CD4-positive, CD25-positive, alpha-beta regulatory T cell (primary cell): Measurements from ENCODE around the gene LAMB4. TPM values are rescaled to one million over a fixed set of nuclear protein-coding genes. Genes with fewer than 3 reads are reported as not detected.

ENCODE experiments used
- ATAC-seq, 2 donors: fragments of 150-1000 bp; cut with Tn5 transposase; one replicate each; pipeline ENCODE4 v1.10.0; 2021; ENCODE audit warnings: low read depth in 2 of 2, moderate number of reproducible peaks in 2 of 2, moderate library complexity in 1 of 2
- DNase-seq, 3 donors: peaks; one replicate each; pipeline versions ENCODE4 v3.0.0 to v3.0.0-alpha.2; 2012 to 2022; ENCODE audit warnings: mixed read lengths in 1 of 3
- H3K27ac ChIP-seq: one replicate; pipeline ENCODE4 v1.7.0; 2013; ENCODE audit warnings: mild to moderate bottlenecking, low read length; ENCODE audit not compliant: insufficient read depth, poor library complexity, severe bottlenecking
- H3K27me3 ChIP-seq: one replicate; pipeline ENCODE4 v1.7.0; 2013; ENCODE audit warnings: low read length; ENCODE audit not compliant: control insufficient read depth, insufficient read depth
- H3K36me3 ChIP-seq: one replicate; pipeline ENCODE4 v1.7.0; 2013; ENCODE audit warnings: mild to moderate bottlenecking, low read length, moderate library complexity; ENCODE audit not compliant: control insufficient read depth, insufficient read depth
- H3K4me1 ChIP-seq: 2 replicates; pipeline ENCODE4 v1.7.0; 2013; ENCODE audit warnings: mild to moderate bottlenecking, low read length; ENCODE audit not compliant: insufficient read depth, control insufficient read depth, poor library complexity, severe bottlenecking
- H3K4me3 ChIP-seq: one replicate; pipeline ENCODE4 v1.7.0; 2013; ENCODE audit warnings: low read depth, mild to moderate bottlenecking, low read length, moderate library complexity
- H3K9me3 ChIP-seq, 2 experiments: 1 replicate in 1 of 2; 2 replicates in 1 of 2; pipeline ENCODE4 v1.7.0; 2013; ENCODE audit warnings: low read length in 2 of 2, mild to moderate bottlenecking in 1 of 2, moderate library complexity in 1 of 2; ENCODE audit not compliant: control insufficient read depth in 2 of 2
- H3K27ac Mint-ChIP-seq, 3 donors: one replicate each; pipeline ENCODE4 v1.8.0; 2020 to 2022; ENCODE audit warnings: mild to moderate bottlenecking in 3 of 3, mixed read lengths in 3 of 3, moderate library complexity in 2 of 3
- H3K27me3 Mint-ChIP-seq: one replicate; pipeline ENCODE4 v1.8.0; 2022; ENCODE audit warnings: mild to moderate bottlenecking, mixed read lengths
- H3K36me3 Mint-ChIP-seq: one replicate; pipeline ENCODE4 v1.8.0; 2020; ENCODE audit warnings: mixed read lengths
- H3K4me1 Mint-ChIP-seq, 4 donors: one replicate each; pipeline ENCODE4 v1.8.0; 2020 to 2022; ENCODE audit warnings: mixed read lengths in 4 of 4, mild to moderate bottlenecking in 1 of 4
- H3K4me3 Mint-ChIP-seq, 4 donors: one replicate each; pipeline ENCODE4 v1.8.0; 2020 to 2022; ENCODE audit warnings: mild to moderate bottlenecking in 4 of 4, mixed read lengths in 4 of 4, moderate library complexity in 3 of 4
- H3K9me3 Mint-ChIP-seq, 7 donors: one replicate each; pipeline ENCODE4 v1.8.0; 2020 to 2022; ENCODE audit warnings: mixed read lengths in 7 of 7, mild to moderate bottlenecking in 3 of 7, moderate library complexity in 2 of 7
- polyA plus RNA-seq, 4 donors: library from polyadenylated mRNA; unstranded; fragments of 300-500 nt; fragmentation: Illumina TruSeq; gene quantifications; one replicate each; pipeline ENCODE4 v1.2.3, GENCODE V29; 2021
- total RNA-seq: library from RNA; stranded (reverse); gene quantifications from one replicate; pipeline ENCODE4 v1.2.3, GENCODE V29; 2022

Gene LAMB4
- not detected for total RNA-seq
- not detected for polyA plus RNA-seq

GRCh38 chr7:108130261-108130660 is at the start of gene LAMB4:
TSS of gene LAMB4 (minus strand) at chr7:108130361. CDS start at chr7:108123164, 7,197 bp downstream.
- Mint-ChIP-seq H3K36me3 (no peaks in the 10 kb centered on the region), H3K9me3 (peaks cover 0 to 3% (median 0%) of the 10 kb centered on the region in 7 donors), H3K4me3 (no peak within 1 kb of the TSS), H3K4me1 (no peaks in the 10 kb centered on the region), H3K27me3 (peaks cover 6% of the 10 kb centered on the region), H3K27ac (no peak within 1 kb of the TSS)
- Histone ChIP-seq H3K4me3 (no peak within 1 kb of the TSS), H3K4me1 (no peaks in the 10 kb centered on the region), H3K9me3 (no peaks in the 10 kb centered on the region), H3K27me3 (peaks cover under 1% of the 10 kb centered on the region), H3K36me3 (no peaks in the 10 kb centered on the region), H3K27ac (no peak within 1 kb of the TSS)
- ATAC-seq (no peak), DNase-seq (no peak)

- Histone ChIP-seq H3K36me3 (no peaks in the 10 kb centered on the region), H3K27ac (no peak overlapping the region), H3K4me3 (no peak overlapping the region), H3K27me3 (no peaks in the 10 kb centered on the region), H3K4me1 (no peaks in the 10 kb centered on the region), H3K9me3 (no peaks in the 10 kb centered on the region)
- no peaks in the 10 kb centered on the region for H3K4me1 Mint-ChIP-seq
- H3K27ac Mint-ChIP-seq: no peak overlapping the region
- no peaks in the 10 kb centered on the region for H3K9me3 Mint-ChIP-seq
- H3K36me3 Mint-ChIP-seq: no peaks in the 10 kb centered on the region
- DNase-seq (no peak), ATAC-seq (no peak)
- peaks cover 20% of the 10 kb centered on the region for H3K27me3 Mint-ChIP-seq
- H3K4me3 Mint-ChIP-seq: peak overlapping the region in 1 of 4 donors; percentile 22
Measured at GRCh38 chr7:108178398-108178797, 48.2 kb upstream of the LAMB4 start.

GRCh38 chr7:108171164-108171563 is 41.0 kb upstream of the LAMB4 start:
- DNase-seq (no peak), ATAC-seq (no peak)
- H3K36me3 Mint-ChIP-seq: no peaks in the 10 kb centered on the region
- no peaks in the 10 kb centered on the region for H3K36me3 ChIP-seq
- H3K27ac Mint-ChIP-seq: no peak overlapping the region
- no peak overlapping the region for H3K4me3 Mint-ChIP-seq
- no peaks in the 10 kb centered on the region for H3K9me3 Mint-ChIP-seq
- H3K4me1 Mint-ChIP-seq: no peaks in the 10 kb centered on the region
- no peak overlapping the region for H3K27ac ChIP-seq
- no peaks in the 10 kb centered on the region for H3K9me3 ChIP-seq
- no peaks in the 10 kb centered on the region for H3K4me1 ChIP-seq
- no peak overlapping the region for H3K4me3 ChIP-seq
- H3K27me3 ChIP-seq: peaks cover 4% of the 10 kb centered on the region
- H3K27me3 Mint-ChIP-seq: peaks cover 7% of the 10 kb centered on the region

- Histone ChIP-seq H3K36me3 (no peaks in the 10 kb centered on the region), H3K27ac (no peak overlapping the region), H3K27me3 (peaks cover 4% of the 10 kb centered on the region), H3K9me3 (no peaks in the 10 kb centered on the region), H3K4me3 (no peak overlapping the region), H3K4me1 (no peaks in the 10 kb centered on the region)
- H3K9me3 Mint-ChIP-seq: no peaks in the 10 kb centered on the region
- no peaks in the 10 kb centered on the region for H3K4me1 Mint-ChIP-seq
- H3K27ac Mint-ChIP-seq: no peak overlapping the region
- peaks cover 7% of the 10 kb centered on the region for H3K27me3 Mint-ChIP-seq
- ATAC-seq: no peak
- no peaks in the 10 kb centered on the region for H3K36me3 Mint-ChIP-seq
- no peak for DNase-seq
- H3K4me3 Mint-ChIP-seq: no peak overlapping the region
Measured at GRCh38 chr7:108170251-108170650, 40.1 kb upstream of the LAMB4 start.

GRCh38 chr7:108167460-108167859 is 37.3 kb upstream of the LAMB4 start:
- Histone ChIP-seq H3K9me3 (no peaks in the 10 kb centered on the region), H3K27me3 (peaks cover 4% of the 10 kb centered on the region), H3K4me3 (no peak overlapping the region), H3K27ac (no peak overlapping the region), H3K36me3 (no peaks in the 10 kb centered on the region), H3K4me1 (no peaks in the 10 kb centered on the region)
- Mint-ChIP-seq H3K9me3 (peaks cover 0 to 4% (median 0%) of the 10 kb centered on the region in 7 donors), H3K27ac (no peak overlapping the region), H3K4me1 (no peaks in the 10 kb centered on the region), H3K36me3 (peaks cover 3% of the 10 kb centered on the region), H3K27me3 (peaks cover 3% of the 10 kb centered on the region), H3K4me3 (no peak overlapping the region)
- ATAC-seq: no peak
- no peak for DNase-seq

GRCh38 chr7:108166687-108167086 is 36.5 kb upstream of the LAMB4 start:
- Mint-ChIP-seq H3K27ac (no peak overlapping the region), H3K4me1 (no peaks in the 10 kb centered on the region), H3K9me3 (peaks cover 0 to 4% (median 0%) of the 10 kb centered on the region in 7 donors), H3K27me3 (no peaks in the 10 kb centered on the region), H3K36me3 (peaks cover 3% of the 10 kb centered on the region), H3K4me3 (no peak overlapping the region)
- Histone ChIP-seq H3K36me3 (no peaks in the 10 kb centered on the region), H3K27me3 (peaks cover 4% of the 10 kb centered on the region), H3K27ac (no peak overlapping the region), H3K4me1 (no peaks in the 10 kb centered on the region), H3K9me3 (no peaks in the 10 kb centered on the region), H3K4me3 (no peak overlapping the region)
- no peak for ATAC-seq
- DNase-seq: no peak

GRCh38 chr7:108165723-108166122 is 35.6 kb upstream of the LAMB4 start:
- H3K27ac ChIP-seq: no peak overlapping the region
- no peaks in the 10 kb centered on the region for H3K9me3 ChIP-seq
- H3K4me3 ChIP-seq: no peak overlapping the region
- Mint-ChIP-seq H3K4me3 (no peak overlapping the region), H3K36me3 (peaks cover 3% of the 10 kb centered on the region), H3K9me3 (peaks cover 0 to 4% (median 0%) of the 10 kb centered on the region in 7 donors), H3K27ac (no peak overlapping the region), H3K27me3 (no peaks in the 10 kb centered on the region), H3K4me1 (no peaks in the 10 kb centered on the region)
- ATAC-seq (no peak), DNase-seq (no peak)
- no peaks in the 10 kb centered on the region for H3K36me3 ChIP-seq
- no peaks in the 10 kb centered on the region for H3K4me1 ChIP-seq
- peaks cover 7% of the 10 kb centered on the region for H3K27me3 ChIP-seq

- H3K4me3 Mint-ChIP-seq: no peak overlapping the region
- peaks cover 0 to 4% (median 0%) of the 10 kb centered on the region in 7 donors for H3K9me3 Mint-ChIP-seq
- DNase-seq (no peak), ATAC-seq (no peak)
- Histone ChIP-seq H3K9me3 (no peaks in the 10 kb centered on the region), H3K36me3 (no peaks in the 10 kb centered on the region), H3K4me3 (no peak overlapping the region), H3K4me1 (no peaks in the 10 kb centered on the region), H3K27ac (no peak overlapping the region), H3K27me3 (peaks cover 3% of the 10 kb centered on the region)
- H3K27me3 Mint-ChIP-seq: peaks cover 3% of the 10 kb centered on the region
- peaks cover 3% of the 10 kb centered on the region for H3K36me3 Mint-ChIP-seq
- H3K27ac Mint-ChIP-seq: no peak overlapping the region
- no peaks in the 10 kb centered on the region for H3K4me1 Mint-ChIP-seq
Measured at GRCh38 chr7:108164946-108165345, 34.8 kb upstream of the LAMB4 start.
